HepG2 (cell line): ENCODE data around the gene KAT14. TPM values are rescaled to one million over a fixed set of nuclear protein-coding genes. Genes with fewer than 3 reads are reported as not detected.

Experiments used
- ATAC-seq: fragments of 200-7000 bp; cut with Tn5 transposase; 3 replicates; pipeline ENCODE4 v1.9.1; 2020; ENCODE audit warnings: mild to moderate bottlenecking, moderate library complexity
- BruUV-seq: library from RNA; stranded (reverse); fragments of 400-500 nt; replicated peaks from 2 replicates; lab custom pipeline; 2021; lab: Mats Ljungman, UMichigan
- CTCF ChIA-PET: fragments of 300-600 bp; formaldehyde crosslinking; extraction: SDS; loops from one replicate; lab custom pipeline; 2021; ENCODE audit warnings: low total read pairs, inconsistent platforms, low intra/inter-chr PET ratio; lab: Yijun Ruan, JAX
- POLR2A ChIA-PET: fragments of 350-600 bp; sonication (Branson Sonifier 250); formaldehyde crosslinking; loops from one replicate; lab custom pipeline; 2020; ENCODE audit warnings: antibody characterized with exemption, inconsistent platforms; lab: Yijun Ruan, JAX
- DNase-seq: peaks from one replicate; pipeline ENCODE4 v3.0.0-alpha.2; 2015; ENCODE audit warnings: low spot score
- FAIRE-seq: peaks from 3 replicates; lab custom pipeline; 2011; peaks lifted over from hg19 to GRCh38; lab: Jason Lieb, UNC
- H2AFZ ChIP-seq: one replicate; pipeline ENCODE4 v1.6.1; 2011; ENCODE audit warnings: low read length, inconsistent platforms
- H3K27ac ChIP-seq: fragments of 300-600 bp; 3 replicates; pipeline ENCODE4 v1.8.0; 2011; ENCODE audit warnings: mixed run types, mild to moderate bottlenecking, mixed read lengths, low read length, inconsistent platforms; ENCODE audit not compliant: insufficient read depth; ENCODE audit errors: extremely low read length
- H3K27me3 ChIP-seq, 2 experiments: fragments of 200-600 bp in 1 of 2; 2 replicates in 1 of 2; 3 replicates in 1 of 2; pipeline versions ENCODE4 v1.6.0 to v1.8.0; 2011; ENCODE audit warnings: low read length in 2 of 2, mild to moderate bottlenecking in 2 of 2, moderate library complexity in 2 of 2, inconsistent platforms in 1 of 2; ENCODE audit not compliant: insufficient read depth in 2 of 2, control insufficient read depth in 1 of 2
- H3K36me3 ChIP-seq, 2 experiments: fragments of 200-600 bp in 1 of 2; replicated peaks in 1 of 2; 2 replicates in 1 of 2; 3 replicates in 1 of 2; pipeline versions ENCODE4 v1.5.1 to v1.8.0; 2011; ENCODE audit warnings: low read length in 2 of 2, inconsistent platforms in 1 of 2; ENCODE audit not compliant: insufficient read depth in 2 of 2, control insufficient read depth in 1 of 2
- H3K4me1 ChIP-seq: 2 replicates; pipeline ENCODE4 v1.5.1; 2012; ENCODE audit warnings: low read length, inconsistent platforms; ENCODE audit not compliant: insufficient read depth
- H3K4me2 ChIP-seq: 2 replicates; pipeline ENCODE4 v1.6.0; 2011; ENCODE audit warnings: low read depth, low read length, inconsistent platforms
- H3K4me3 ChIP-seq, 3 experiments: fragments of 200-600 bp in 1 of 3; sonication (generic), shearing (Covaris generic) in 1 of 3; replicated peaks in 1 of 3; 2 replicates each; pipeline ENCODE4 v1.5.1; 2011 to 2016; ENCODE audit warnings: low read length in 3 of 3, inconsistent platforms in 2 of 3, low read depth in 2 of 3, mild to moderate bottlenecking in 2 of 3, control low read depth in 1 of 3, mixed read lengths in 1 of 3; ENCODE audit not compliant: insufficient read depth in 1 of 3
- H3K79me2 ChIP-seq: one replicate; pipeline ENCODE4 v1.6.1; 2011; ENCODE audit warnings: low read length, inconsistent platforms; ENCODE audit not compliant: insufficient read depth
- H3K9ac ChIP-seq: 2 replicates; pipeline ENCODE4 v1.6.0; 2011; ENCODE audit warnings: mild to moderate bottlenecking, low read depth, low read length, inconsistent platforms; ENCODE audit not compliant: insufficient read depth
- H3K9me3 ChIP-seq: 2 replicates; pipeline ENCODE4 v1.5.1; 2012; ENCODE audit warnings: mild to moderate bottlenecking, low read length
- H4K20me1 ChIP-seq: 2 replicates; pipeline ENCODE4 v1.6.0; 2011; ENCODE audit warnings: inconsistent platforms, mild to moderate bottlenecking, low read length, moderate library complexity; ENCODE audit not compliant: insufficient read depth
- FOXC1 ChIP-seq: sonication (generic); formaldehyde crosslinking; IDR thresholded peaks from 2 replicates; pipeline ENCODE4 v1.8.0; 2022; ENCODE audit warnings: mild to moderate bottlenecking, missing genetic modification reagents, borderline replicate concordance
- JDP2 ChIP-seq: sonication (generic); formaldehyde crosslinking; IDR thresholded peaks from 2 replicates; pipeline ENCODE4 v1.8.1; 2022; ENCODE audit warnings: missing genetic modification reagents, borderline replicate concordance
- NR2C2 ChIP-seq: sonication (generic); formaldehyde crosslinking; IDR thresholded peaks from 2 replicates; pipeline ENCODE4 v1.4.0; 2020; ENCODE audit warnings: missing genetic modification reagents, mild to moderate bottlenecking, moderate library complexity, borderline replicate concordance
- PHB2 ChIP-seq: fragments of 450-650 bp; IDR thresholded peaks from 2 replicates; pipeline ENCODE4 v1.6.1; 2018; ENCODE audit not compliant: partially characterized antibody
- PLRG1 ChIP-seq: fragments of 450-650 bp; conservative IDR thresholded peaks from 2 replicates; pipeline ENCODE4 v1.6.1; 2016
- PTBP1 ChIP-seq: fragments of 200-400 bp; formaldehyde crosslinking; IDR thresholded peaks from 2 replicates; pipeline ENCODE4 v1.6.1; 2018; ENCODE audit warnings: low read length, low read depth; ENCODE audit not compliant: poor library complexity, severe bottlenecking
- SRY ChIP-seq: sonication (generic); formaldehyde crosslinking; IDR thresholded peaks from 2 replicates; pipeline ENCODE4 v1.8.0; 2022; ENCODE audit warnings: mild to moderate bottlenecking, missing genetic modification reagents
- ZNF460 ChIP-seq: sonication (generic); formaldehyde crosslinking; IDR thresholded peaks from 2 replicates; pipeline ENCODE4 v1.5.1; 2020; ENCODE audit warnings: missing genetic modification reagents, mild to moderate bottlenecking, borderline replicate concordance
- ZNF570 ChIP-seq: sonication (generic); formaldehyde crosslinking; IDR thresholded peaks from 2 replicates; pipeline ENCODE4 v1.4.0; 2020; ENCODE audit warnings: mild to moderate bottlenecking, missing genetic modification reagents, borderline replicate concordance
- ZNF577 ChIP-seq: sonication (generic); formaldehyde crosslinking; IDR thresholded peaks from 2 replicates; pipeline ENCODE4 v1.4.0; 2020; ENCODE audit warnings: mild to moderate bottlenecking, low read depth, missing genetic modification reagents, borderline replicate concordance
- ZNF788 ChIP-seq: sonication (generic); formaldehyde crosslinking; IDR thresholded peaks from 2 replicates; pipeline ENCODE4 v1.5.0; 2020; ENCODE audit warnings: mild to moderate bottlenecking, missing genetic modification reagents, borderline replicate concordance
- ZNF790 ChIP-seq: sonication (generic); formaldehyde crosslinking; IDR thresholded peaks from 2 replicates; pipeline ENCODE4 v1.8.0; 2022; ENCODE audit warnings: missing genetic modification reagents, mild to moderate bottlenecking, borderline replicate concordance
- ZSCAN21 ChIP-seq: sonication (generic); formaldehyde crosslinking; IDR thresholded peaks from 2 replicates; pipeline ENCODE4 v1.8.0; 2022; ENCODE audit warnings: mild to moderate bottlenecking, missing genetic modification reagents, moderate library complexity, borderline replicate concordance
- WGBS: methylation state at CpG from one replicate; pipeline ENCODE4 v1.1.6; 2017; ENCODE audit warnings: low lambda C conversion rate; 5-methylcytosine and 5-hydroxymethylcytosine counted together
- in situ Hi-C: cut with HindIII; loops from 2 replicates; pipeline ENCODE4 v1.10.0; 2017; ENCODE audit warnings: low pct_unique_long_range_greater_than_20kb; ENCODE audit not compliant: extremely low pct_ligation_motif_present
- intact Hi-C: fragments of 100-400 bp; cut with micrococcal nuclease; formaldehyde crosslinking; loops from one replicate; pipeline ENCODE4 v1.10.0; 2022; ENCODE audit not compliant: unreplicated experiment
- polyA plus RNA-seq, 8 experiments: library from polyadenylated mRNA; depleted of rRNA in 3 of 8; stranded (reverse) in 7 of 8; unstranded in 1 of 8; fragments of >200 nt; fragmentation: Illumina TruSeq in 4 of 8; extraction: Trizol in 4 of 8; gene quantifications; 2 replicates each; pipeline versions ENCODE4 v1.2.1 to v1.2.3, GENCODE V29; 2011 to 2016; ENCODE audit warnings: low read depth in 4 of 8, missing spikeins in 1 of 8, mixed read lengths in 1 of 8; ENCODE audit not compliant: insufficient read depth in 1 of 8
- total RNA-seq, 5 experiments: library from RNA; depleted of rRNA; stranded (reverse); fragments of >200 nt; fragmentation: Illumina TruSeq; extraction: Trizol; gene quantifications; 2 replicates each; pipeline ENCODE4 v1.2.3, GENCODE V29; 2016; ENCODE audit warnings: low read depth in 1 of 5
- TF ChIP-seq, protein P1 (sequence below): IDR thresholded peaks from 2 replicates; pipeline ENCODE4 v1.6.1; 2016; ENCODE audit warnings: missing biosample characterization, missing genetic modification reagents, low read depth
- TF ChIP-seq, protein P2 (sequence below): sonication (generic); formaldehyde crosslinking; conservative IDR thresholded peaks from 2 replicates; pipeline ENCODE4 v1.5.0; 2020; ENCODE audit warnings: missing genetic modification reagents
- TF ChIP-seq, protein P3 (sequence below): sonication (generic); formaldehyde crosslinking; IDR thresholded peaks from 2 replicates; pipeline ENCODE4 v1.4.0; 2020; ENCODE audit warnings: missing genetic modification reagents

The KAT14 gene
- total and polyA plus RNA-seq, 2 of the 13 experiments (the other 11 are each of a cell fraction or from before 2014, with no cell fraction given), result 5.1 to 15.1 TPM

DNA sequence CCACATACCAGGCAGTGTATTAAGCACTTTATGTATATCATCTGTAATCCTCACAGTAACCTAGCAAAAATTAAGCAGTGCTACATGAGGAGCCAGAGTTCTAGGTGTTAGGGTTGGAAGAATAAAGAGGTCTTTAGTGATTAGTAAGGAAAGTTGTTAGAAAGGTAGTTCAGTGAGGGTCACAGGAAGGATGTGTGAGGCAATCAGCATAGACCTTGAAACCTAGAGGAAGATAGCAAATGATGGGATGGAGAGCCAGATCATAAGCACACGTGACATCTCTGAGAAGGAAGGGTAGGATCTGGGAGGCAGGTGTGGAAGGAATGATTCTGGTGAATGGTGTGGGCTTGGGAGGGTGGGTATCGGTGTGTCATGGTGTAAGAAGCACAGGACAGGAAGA is 2.2 kb downstream of the KAT14 start:
- Histone ChIP-seq H3K27ac (peak overlapping the region; percentile 88), H3K36me3 (peaks cover 3 to 8% of the 10 kb centered on the region in 2 experiments; a peak in 4 of 5 replicates), H3K9ac (no peak overlapping the region), H3K4me3 (no peak overlapping the region; a peak in 1 of 6 replicates), H3K27me3 (no peaks in the 10 kb centered on the region; a peak in 2 of 5 replicates), H3K79me2 (peaks cover 31% of the 10 kb centered on the region), H3K9me3 (no peaks in the 10 kb centered on the region), H3K4me1 (peaks cover 50% of the 10 kb centered on the region), H3K4me2 (peak overlapping the region; percentile 71), H4K20me1 (peaks cover 4% of the 10 kb centered on the region; the same call in 1 of the 2 replicates), H2AFZ (no peak overlapping the region)
- FAIRE-seq (peak; percentile 30), ATAC-seq (no peak), DNase-seq (peak; percentile 39)
- WGBS, result 76% methylated on average over 2 of the region's 2 CpGs
- BruUV-seq, result no TSS peak
- CTCF ChIA-PET, result no interaction called here
- intact Hi-C loops, result loop anchor here (2.0 to 10.0 kb wide), 3 partner anchors 135 to 149 kb away; partner anchors contain the start of gene ZNF133
- POLR2A ChIA-PET, result interaction anchor here (4.0 kb wide), 1 partner anchor 148 kb away, joined by 33 read pairs; the partner anchor contains the start of gene ZNF133
- in situ Hi-C loops, result no loop called here
- TF ChIP-seq ZSCAN21 (no peak), ZNF460 (CRISPR knock-in tag) (no peak), PTBP1 (no peak), PHB2 (no peak), NR2C2 (CRISPR knock-in tag) (no peak), PLRG1 (no peak), JDP2 (CRISPR knock-in tag) (no peak), ZNF790 (no peak), SRY (CRISPR knock-in tag) (no peak), ZNF577 (CRISPR knock-in tag) (no peak), FOXC1 (no peak), ZNF570 (CRISPR knock-in tag) (no peak), ZNF788 (no peak)
- TF ChIP-seq, protein P1, sequence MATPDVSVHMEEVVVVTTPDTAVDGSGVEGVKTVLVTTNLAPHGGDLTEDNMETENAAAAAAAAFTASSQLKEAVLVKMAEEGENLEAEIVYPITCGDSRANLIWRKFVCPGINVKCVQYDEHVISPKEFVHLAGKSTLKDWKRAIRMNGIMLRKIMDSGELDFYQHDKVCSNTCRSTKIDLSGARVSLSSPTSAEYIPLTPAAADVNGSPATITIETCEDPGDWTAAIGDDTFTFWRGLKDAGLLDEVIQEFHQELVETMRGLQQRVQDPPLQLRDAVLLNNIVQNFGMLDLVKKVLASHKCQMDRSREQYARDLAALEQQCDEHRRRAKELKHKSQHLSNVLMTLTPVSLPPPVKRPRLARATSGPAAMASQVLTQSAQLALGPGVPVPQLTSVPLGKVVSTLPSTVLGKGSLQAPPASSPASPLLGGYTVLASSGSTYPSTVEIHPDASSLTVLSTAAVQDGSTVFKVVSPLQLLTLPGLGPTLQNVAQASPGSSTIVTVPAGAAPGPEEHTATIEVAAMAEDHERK (CRISPR knock-in tag), result no peak
- TF ChIP-seq, protein P2, sequence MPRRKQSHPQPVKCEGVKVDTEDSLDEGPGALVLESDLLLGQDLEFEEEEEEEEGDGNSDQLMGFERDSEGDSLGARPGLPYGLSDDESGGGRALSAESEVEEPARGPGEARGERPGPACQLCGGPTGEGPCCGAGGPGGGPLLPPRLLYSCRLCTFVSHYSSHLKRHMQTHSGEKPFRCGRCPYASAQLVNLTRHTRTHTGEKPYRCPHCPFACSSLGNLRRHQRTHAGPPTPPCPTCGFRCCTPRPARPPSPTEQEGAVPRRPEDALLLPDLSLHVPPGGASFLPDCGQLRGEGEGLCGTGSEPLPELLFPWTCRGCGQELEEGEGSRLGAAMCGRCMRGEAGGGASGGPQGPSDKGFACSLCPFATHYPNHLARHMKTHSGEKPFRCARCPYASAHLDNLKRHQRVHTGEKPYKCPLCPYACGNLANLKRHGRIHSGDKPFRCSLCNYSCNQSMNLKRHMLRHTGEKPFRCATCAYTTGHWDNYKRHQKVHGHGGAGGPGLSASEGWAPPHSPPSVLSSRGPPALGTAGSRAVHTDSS (CRISPR knock-in tag), result no peak
- TF ChIP-seq, protein P3, sequence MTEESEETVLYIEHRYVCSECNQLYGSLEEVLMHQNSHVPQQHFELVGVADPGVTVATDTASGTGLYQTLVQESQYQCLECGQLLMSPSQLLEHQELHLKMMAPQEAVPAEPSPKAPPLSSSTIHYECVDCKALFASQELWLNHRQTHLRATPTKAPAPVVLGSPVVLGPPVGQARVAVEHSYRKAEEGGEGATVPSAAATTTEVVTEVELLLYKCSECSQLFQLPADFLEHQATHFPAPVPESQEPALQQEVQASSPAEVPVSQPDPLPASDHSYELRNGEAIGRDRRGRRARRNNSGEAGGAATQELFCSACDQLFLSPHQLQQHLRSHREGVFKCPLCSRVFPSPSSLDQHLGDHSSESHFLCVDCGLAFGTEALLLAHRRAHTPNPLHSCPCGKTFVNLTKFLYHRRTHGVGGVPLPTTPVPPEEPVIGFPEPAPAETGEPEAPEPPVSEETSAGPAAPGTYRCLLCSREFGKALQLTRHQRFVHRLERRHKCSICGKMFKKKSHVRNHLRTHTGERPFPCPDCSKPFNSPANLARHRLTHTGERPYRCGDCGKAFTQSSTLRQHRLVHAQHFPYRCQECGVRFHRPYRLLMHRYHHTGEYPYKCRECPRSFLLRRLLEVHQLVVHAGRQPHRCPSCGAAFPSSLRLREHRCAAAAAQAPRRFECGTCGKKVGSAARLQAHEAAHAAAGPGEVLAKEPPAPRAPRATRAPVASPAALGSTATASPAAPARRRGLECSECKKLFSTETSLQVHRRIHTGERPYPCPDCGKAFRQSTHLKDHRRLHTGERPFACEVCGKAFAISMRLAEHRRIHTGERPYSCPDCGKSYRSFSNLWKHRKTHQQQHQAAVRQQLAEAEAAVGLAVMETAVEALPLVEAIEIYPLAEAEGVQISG (CRISPR knock-in tag), result no peak
